H9 (cell line): Measurements from ENCODE around the gene GPATCH11. TPM values are rescaled to one million over a fixed set of nuclear protein-coding genes. Genes with fewer than 3 reads are reported as not detected.

Source experiments
- DNase-seq: peaks from one replicate; pipeline ENCODE4 v3.0.0-alpha.2; 2017
- H2AFZ ChIP-seq: one replicate; pipeline ENCODE4 v1.6.1; 2013; ENCODE audit warnings: mild to moderate bottlenecking, low read length, control low read depth, moderate library complexity
- H2AK5ac ChIP-seq: 2 replicates; pipeline ENCODE4 v1.6.1; 2013; ENCODE audit warnings: low read length, control low read depth, mixed read lengths; ENCODE audit not compliant: insufficient read length
- H2BK120ac ChIP-seq: one replicate; pipeline ENCODE4 v1.6.1; 2013; ENCODE audit warnings: low read depth, mild to moderate bottlenecking, low read length, control low read depth, inconsistent platforms; ENCODE audit not compliant: poor library complexity, severe bottlenecking
- H2BK12ac ChIP-seq: 2 replicates; pipeline ENCODE4 v1.6.1; 2013; ENCODE audit warnings: low read length, control low read depth, mixed read lengths, low read depth; ENCODE audit not compliant: insufficient read length
- H2BK15ac ChIP-seq: 2 replicates; pipeline ENCODE4 v1.6.1; 2013; ENCODE audit warnings: low read depth, low read length, control low read depth
- H2BK20ac ChIP-seq: one replicate; pipeline ENCODE4 v1.6.1; 2013; ENCODE audit warnings: low read depth, mild to moderate bottlenecking, low read length, control low read depth, inconsistent platforms; ENCODE audit not compliant: poor library complexity, severe bottlenecking
- H2BK5ac ChIP-seq: 2 replicates; pipeline ENCODE4 v1.6.1; 2013; ENCODE audit warnings: low read length, control low read depth, mixed read lengths; ENCODE audit not compliant: insufficient read length
- H3K14ac ChIP-seq: 2 replicates; pipeline ENCODE4 v1.6.1; 2013; ENCODE audit warnings: low read length, control low read depth; ENCODE audit not compliant: insufficient read depth
- H3K18ac ChIP-seq: 2 replicates; pipeline ENCODE4 v1.6.1; 2013; ENCODE audit warnings: low read depth, mild to moderate bottlenecking, mixed read lengths, low read length, control low read depth; ENCODE audit not compliant: insufficient read length
- H3K23ac ChIP-seq: 2 replicates; pipeline ENCODE4 v1.6.1; 2013; ENCODE audit warnings: low read length, control low read depth, mixed read lengths, low read depth; ENCODE audit not compliant: insufficient read length
- H3K23me2 ChIP-seq: 2 replicates; pipeline ENCODE4 v1.6.1; 2013; ENCODE audit warnings: low read depth, mild to moderate bottlenecking, mixed read lengths, low read length, control low read depth; ENCODE audit not compliant: insufficient read length, poor library complexity, severe bottlenecking
- H3K27ac ChIP-seq: 2 replicates; pipeline ENCODE4 v1.5.1; 2013; ENCODE audit warnings: low read length, control low read depth, mixed read lengths, low read depth; ENCODE audit not compliant: insufficient read length
- H3K27me3 ChIP-seq: 2 replicates; pipeline ENCODE4 v1.6.1; 2013; ENCODE audit warnings: low read length, control low read depth, inconsistent platforms; ENCODE audit not compliant: insufficient read depth
- H3K4ac ChIP-seq: 2 replicates; pipeline ENCODE4 v1.6.1; 2013; ENCODE audit warnings: low read depth, mild to moderate bottlenecking, control low read depth, inconsistent platforms, low read length, moderate library complexity
- H3K4me1 ChIP-seq: 2 replicates; pipeline ENCODE4 v1.6.1; 2013; ENCODE audit warnings: low read length, control low read depth, inconsistent platforms; ENCODE audit not compliant: insufficient read depth
- H3K4me2 ChIP-seq: 2 replicates; pipeline ENCODE4 v1.6.1; 2013; ENCODE audit warnings: low read length, control low read depth, mixed read lengths; ENCODE audit not compliant: insufficient read length, insufficient read depth
- H3K56ac ChIP-seq: 2 replicates; pipeline ENCODE4 v1.6.1; 2013; ENCODE audit warnings: low read depth, mild to moderate bottlenecking, mixed read lengths, low read length, control low read depth; ENCODE audit not compliant: insufficient read length
- H3K79me1 ChIP-seq: 2 replicates; pipeline ENCODE4 v1.6.1; 2013; ENCODE audit warnings: low read depth, mild to moderate bottlenecking, moderate library complexity, low read length, control low read depth, inconsistent platforms; ENCODE audit not compliant: insufficient read depth, poor library complexity, severe bottlenecking
- H3K79me2 ChIP-seq: 2 replicates; pipeline ENCODE4 v1.6.1; 2013; ENCODE audit warnings: low read length, control low read depth, inconsistent platforms; ENCODE audit not compliant: insufficient read depth
- H3K9ac ChIP-seq: 2 replicates; pipeline ENCODE4 v1.6.1; 2013; ENCODE audit warnings: low read length, control low read depth, mixed read lengths; ENCODE audit not compliant: insufficient read length; ENCODE audit errors: extremely low read depth
- H3K9me3 ChIP-seq: one replicate; pipeline ENCODE4 v1.6.1; 2013; ENCODE audit warnings: low read depth, low read length, inconsistent platforms; ENCODE audit not compliant: control insufficient read depth
- H3T11ph ChIP-seq: one replicate; pipeline ENCODE4 v1.6.1; 2013; ENCODE audit warnings: mild to moderate bottlenecking, low read length, control low read depth, inconsistent platforms
- H4K20me1 ChIP-seq: one replicate; pipeline ENCODE4 v1.6.1; 2013; ENCODE audit not compliant: control insufficient read depth, insufficient read length, insufficient read depth
- H4K5ac ChIP-seq: 2 replicates; pipeline ENCODE4 v1.6.1; 2013; ENCODE audit warnings: low read depth, mild to moderate bottlenecking, mixed read lengths, low read length, control low read depth; ENCODE audit not compliant: insufficient read length
- H4K8ac ChIP-seq: replicated peaks from 2 replicates; pipeline ENCODE4 v1.6.1; 2013; ENCODE audit warnings: low read length, control low read depth, mixed read lengths, low read depth; ENCODE audit not compliant: insufficient read length
- H4K91ac ChIP-seq: 2 replicates; pipeline ENCODE4 v1.6.1; 2013; ENCODE audit warnings: low read depth, mild to moderate bottlenecking, moderate library complexity, mixed read lengths, low read length, control low read depth; ENCODE audit not compliant: insufficient read length
- H3K27ac Mint-ChIP-seq, 3 experiments: 2 replicates in 2 of 3; 3 replicates in 1 of 3; pipeline ENCODE4 v1.8.0; 2020 to 2021; ENCODE audit warnings: mixed read lengths in 3 of 3, mild to moderate bottlenecking in 1 of 3, moderate library complexity in 1 of 3
- H3K27me3 Mint-ChIP-seq: 2 replicates; pipeline ENCODE4 v1.8.0; 2021; ENCODE audit warnings: low read depth, mild to moderate bottlenecking, moderate library complexity, mixed read lengths
- H3K36me3 Mint-ChIP-seq, 3 experiments: 2 replicates in 2 of 3; 3 replicates in 1 of 3; pipeline ENCODE4 v1.8.0; 2020 to 2021; ENCODE audit warnings: low read depth in 3 of 3, mixed read lengths in 3 of 3; ENCODE audit not compliant: insufficient read depth in 1 of 3
- H3K4me1 Mint-ChIP-seq, 2 experiments: 2 replicates each; pipeline ENCODE4 v1.8.0; 2020; ENCODE audit warnings: mixed read lengths in 2 of 2
- H3K4me3 Mint-ChIP-seq, 2 experiments: 2 replicates in 1 of 2; 3 replicates in 1 of 2; pipeline ENCODE4 v1.8.0; 2020 to 2021; ENCODE audit warnings: mild to moderate bottlenecking in 2 of 2, mixed read lengths in 2 of 2, moderate library complexity in 1 of 2
- H3K9me3 Mint-ChIP-seq, 2 experiments: 2 replicates in 1 of 2; 3 replicates in 1 of 2; pipeline ENCODE4 v1.8.0; 2020; ENCODE audit warnings: mild to moderate bottlenecking in 2 of 2, mixed read lengths in 2 of 2, moderate library complexity in 1 of 2
- total RNA-seq: library from RNA; stranded (reverse); gene quantifications from 2 replicates; pipeline ENCODE4 v1.2.1, GENCODE V29; 2021
- TF ChIP-seq, protein P1 (sequence below): fragments of 200-600 bp; sonication (generic); conservative IDR thresholded peaks from 3 replicates; pipeline ENCODE4 v1.8.0; 2021; ENCODE audit warnings: antibody characterized with exemption, mild to moderate bottlenecking

Gene GPATCH11
- total RNA-seq, 1 experiment from 2014 or later = 3.1 TPM

DNA sequence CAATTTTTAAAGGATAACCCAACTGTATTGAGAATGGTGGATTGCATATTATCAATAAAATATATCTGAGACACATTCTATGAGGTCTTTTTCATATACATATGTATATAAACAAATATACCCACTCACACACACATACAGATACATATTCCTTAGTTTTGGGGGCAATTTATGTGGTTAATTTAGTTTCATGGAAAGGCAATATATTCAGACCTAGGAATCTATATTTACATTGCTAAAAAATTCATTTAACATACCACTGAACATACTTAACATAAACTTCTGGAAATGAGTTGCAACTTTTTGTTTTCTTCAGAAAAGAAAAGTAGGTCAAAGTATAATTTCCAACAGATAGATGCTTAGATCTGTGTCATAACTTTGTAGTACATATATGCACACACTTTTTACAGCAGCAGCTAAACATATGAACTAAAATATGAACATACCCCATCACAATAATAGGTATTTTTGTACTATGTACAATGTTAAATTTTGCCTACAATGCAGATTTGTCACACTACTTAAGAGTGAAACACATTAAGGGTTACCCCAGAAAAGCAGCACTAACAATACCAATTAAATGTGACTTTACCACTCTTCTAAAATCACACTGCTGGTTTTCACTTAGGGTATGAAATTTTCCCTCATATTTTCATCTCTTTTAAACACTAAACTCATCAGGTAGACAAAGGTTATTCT, 23.2 kb upstream of the GPATCH11 start:
- TF ChIP-seq, protein P1, sequence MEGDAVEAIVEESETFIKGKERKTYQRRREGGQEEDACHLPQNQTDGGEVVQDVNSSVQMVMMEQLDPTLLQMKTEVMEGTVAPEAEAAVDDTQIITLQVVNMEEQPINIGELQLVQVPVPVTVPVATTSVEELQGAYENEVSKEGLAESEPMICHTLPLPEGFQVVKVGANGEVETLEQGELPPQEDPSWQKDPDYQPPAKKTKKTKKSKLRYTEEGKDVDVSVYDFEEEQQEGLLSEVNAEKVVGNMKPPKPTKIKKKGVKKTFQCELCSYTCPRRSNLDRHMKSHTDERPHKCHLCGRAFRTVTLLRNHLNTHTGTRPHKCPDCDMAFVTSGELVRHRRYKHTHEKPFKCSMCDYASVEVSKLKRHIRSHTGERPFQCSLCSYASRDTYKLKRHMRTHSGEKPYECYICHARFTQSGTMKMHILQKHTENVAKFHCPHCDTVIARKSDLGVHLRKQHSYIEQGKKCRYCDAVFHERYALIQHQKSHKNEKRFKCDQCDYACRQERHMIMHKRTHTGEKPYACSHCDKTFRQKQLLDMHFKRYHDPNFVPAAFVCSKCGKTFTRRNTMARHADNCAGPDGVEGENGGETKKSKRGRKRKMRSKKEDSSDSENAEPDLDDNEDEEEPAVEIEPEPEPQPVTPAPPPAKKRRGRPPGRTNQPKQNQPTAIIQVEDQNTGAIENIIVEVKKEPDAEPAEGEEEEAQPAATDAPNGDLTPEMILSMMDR = no peak
- H4K91ac ChIP-seq = no peak overlapping the region
- no peak overlapping the region for H2BK15ac ChIP-seq
- H3K9ac ChIP-seq = no peak overlapping the region
- H4K8ac ChIP-seq = no peak overlapping the region
- H2BK12ac ChIP-seq = no peak overlapping the region
- no peak overlapping the region for H3K4ac ChIP-seq
- H3K18ac ChIP-seq = no peak overlapping the region
- Mint-ChIP-seq H3K27ac (no peak overlapping the region), H3K9me3 (no peaks in the 10 kb centered on the region), H3K4me1 (no peaks in the 10 kb centered on the region), H3K27me3 (no peaks in the 10 kb centered on the region), H3K4me3 (no peak overlapping the region), H3K36me3 (peaks cover 0 to 43% (median 14%) of the 10 kb centered on the region in 3 experiments; a peak in 6 of 7 replicates)
- no peaks in the 10 kb centered on the region for H4K20me1 ChIP-seq
- no peak overlapping the region for H3K14ac ChIP-seq
- no peaks in the 10 kb centered on the region for H3K23me2 ChIP-seq
- no peak overlapping the region for H3K23ac ChIP-seq
- no peaks in the 10 kb centered on the region for H3K9me3 ChIP-seq
- no peak overlapping the region for H2BK5ac ChIP-seq
- no peak overlapping the region for H3K56ac ChIP-seq
- no peak overlapping the region for H2AK5ac ChIP-seq
- H4K5ac ChIP-seq = no peak overlapping the region
- H3K79me2 ChIP-seq = no peaks in the 10 kb centered on the region
- no peak overlapping the region for H3T11ph ChIP-seq
- H3K4me2 ChIP-seq = no peak overlapping the region
- no peak overlapping the region for H3K27ac ChIP-seq
- H3K27me3 ChIP-seq = no peaks in the 10 kb centered on the region
- no peaks in the 10 kb centered on the region for H3K79me1 ChIP-seq
- H2BK20ac ChIP-seq = no peak overlapping the region
- no peak overlapping the region for H2AFZ ChIP-seq
- H3K4me1 ChIP-seq = no peaks in the 10 kb centered on the region
- DNase-seq = no peak
- no peak overlapping the region for H2BK120ac ChIP-seq
